Measurements from ENCODE around the gene MELTF. TPM values are rescaled to one million over a fixed set of nuclear protein-coding genes. Genes with fewer than 3 reads are reported as not detected.

MELTF gene
- total and polyA plus RNA-seq, 2 experiments from 2014 or later = 74.0 to 121 TPM

- Histone ChIP-seq H3K27ac (peak overlapping the region; percentile 90), H3K9me2 (replicated peaks; ENCODE audit: insufficient read depth) (no peaks in the 10 kb centered on the region), H3K9me3 (ENCODE audit: low read depth) (no peaks in the 10 kb centered on the region), H3K4me2 (no peak overlapping the region), H3K4me1 (ENCODE audit: insufficient read depth) (peaks cover 27% of the 10 kb centered on the region), H4K20me1 (ENCODE audit: insufficient read depth, poor library complexity, severe bottlenecking) (no peaks in the 10 kb centered on the region), H3K36me3 (replicated peaks; ENCODE audit: insufficient read depth, low read depth) (no peaks in the 10 kb centered on the region), H2AFZ (no peak overlapping the region), H3K4me3 (no peak overlapping the region), H3K79me2 (peaks cover 5% of the 10 kb centered on the region), H3K27me3 (no peaks in the 10 kb centered on the region)
- no peak for TF ChIP-seq EZH2 (IDR thresholded peaks at IDR 0.05; ENCODE audit: borderline replicate concordance)
- TF ChIP-seq CTCF (IDR thresholded peaks at IDR 0.05; ENCODE audit: poor library complexity) = no peak
- no peak for TF ChIP-seq EZH2phosphoT487 (IDR thresholded peaks at IDR 0.05; ENCODE audit: low read depth, severe bottlenecking, unreplicated experiment)
- no peak for DNase-seq (ENCODE audit: low spot score)
- 88% methylated on average over 22 of the region's 33 CpGs for WGBS (ENCODE audit: low lambda C conversion rate, missing lambda C conversion rate)
These were observed 1.0 kb upstream of the MELTF start for GRCh38 chr3:197030379-197031314.

GRCh38 chr3:197028728-197029510 lies 698 bp downstream of the MELTF start:
- Histone ChIP-seq H3K27me3 (no peaks in the 10 kb centered on the region), H3K4me1 (ENCODE audit: insufficient read depth) (peaks cover 27% of the 10 kb centered on the region), H3K4me3 (peak overlapping the region; percentile 68), H2AFZ (peak overlapping the region; percentile 75), H3K9me2 (replicated peaks; ENCODE audit: insufficient read depth) (no peaks in the 10 kb centered on the region), H3K27ac (peak overlapping the region; percentile 51), H3K4me2 (peak overlapping the region; percentile 94), H4K20me1 (ENCODE audit: insufficient read depth, poor library complexity, severe bottlenecking) (no peaks in the 10 kb centered on the region), H3K79me2 (peaks cover 5% of the 10 kb centered on the region), H3K36me3 (replicated peaks; ENCODE audit: insufficient read depth, low read depth) (no peaks in the 10 kb centered on the region), H3K9me3 (ENCODE audit: low read depth) (no peaks in the 10 kb centered on the region)
- TF ChIP-seq EZH2 (IDR thresholded peaks at IDR 0.05; ENCODE audit: borderline replicate concordance) = no peak
- TF ChIP-seq EZH2phosphoT487 (IDR thresholded peaks at IDR 0.05; ENCODE audit: low read depth, severe bottlenecking, unreplicated experiment) = no peak
- TF ChIP-seq CTCF (IDR thresholded peaks at IDR 0.05; ENCODE audit: poor library complexity) = no peak
- no peak for DNase-seq (ENCODE audit: low spot score)
- WGBS (ENCODE audit: low lambda C conversion rate, missing lambda C conversion rate) = 13% methylated on average over 23 of the region's 67 CpGs

GRCh38 chr3:197027896-197028727 lies 1.5 kb downstream of the MELTF start:
- Histone ChIP-seq H2AFZ (peak overlapping the region; percentile 75), H4K20me1 (ENCODE audit: insufficient read depth, poor library complexity, severe bottlenecking) (no peaks in the 10 kb centered on the region), H3K79me2 (peaks cover 5% of the 10 kb centered on the region), H3K27ac (peak overlapping the region; percentile 51), H3K27me3 (no peaks in the 10 kb centered on the region), H3K9me3 (ENCODE audit: low read depth) (no peaks in the 10 kb centered on the region), H3K9me2 (replicated peaks; ENCODE audit: insufficient read depth) (no peaks in the 10 kb centered on the region), H3K4me3 (peak overlapping the region; percentile 68), H3K4me1 (ENCODE audit: insufficient read depth) (peaks cover 27% of the 10 kb centered on the region), H3K36me3 (replicated peaks; ENCODE audit: insufficient read depth, low read depth) (no peaks in the 10 kb centered on the region), H3K4me2 (peak overlapping the region; percentile 94)
- TF ChIP-seq EZH2 (IDR thresholded peaks at IDR 0.05; ENCODE audit: borderline replicate concordance) = no peak
- TF ChIP-seq EZH2phosphoT487 (IDR thresholded peaks at IDR 0.05; ENCODE audit: low read depth, severe bottlenecking, unreplicated experiment) = no peak
- TF ChIP-seq CTCF (IDR thresholded peaks at IDR 0.05; ENCODE audit: poor library complexity) = no peak
- DNase-seq (ENCODE audit: low spot score) = no peak
- WGBS (ENCODE audit: low lambda C conversion rate, missing lambda C conversion rate) = 88% methylated on average over 19 of the region's 22 CpGs

All from hepatocyte (in vitro differentiated cells).